K562 (cell line): ENCODE data around the gene GTPBP2. TPM values are rescaled to one million over a fixed set of nuclear protein-coding genes. Genes with fewer than 3 reads are reported as not detected.
A peak's percentile ranks its signal among the peaks of the same experiment; 100 is the strongest.

Source experiments
- BACH1 ChIP-seq: fragments of 200-800 bp; sonication (Bioruptor generic); IDR thresholded peaks from 2 replicates; pipeline ENCODE4 v1.6.1; 2016; ENCODE audit warnings: missing genetic modification characterization, missing compliant biosample characterization
- ELF2 ChIP-seq: fragments of 250-450 bp; sonication (Bioruptor Pico); IDR thresholded peaks from 2 replicates; pipeline ENCODE4 v1.5.0; 2021; ENCODE audit warnings: mild to moderate bottlenecking
- ESRRA ChIP-seq: fragments of 450-650 bp; IDR thresholded peaks from 2 replicates; pipeline ENCODE4 v1.6.1; 2014; ENCODE audit warnings: low read depth, mild to moderate bottlenecking, moderate library complexity, borderline replicate concordance
- FOXK2 ChIP-seq, 2 experiments: fragments of 450-650 bp; IDR thresholded peaks in 1 of 2; conservative IDR thresholded peaks in 1 of 2; 2 replicates each; pipeline ENCODE4 v1.6.1; 2016; ENCODE audit warnings: low read depth in 2 of 2, mild to moderate bottlenecking in 1 of 2
- GABPB1 ChIP-seq: sonication (generic); formaldehyde crosslinking; IDR thresholded peaks from 2 replicates; pipeline ENCODE4 v1.8.0; 2022; ENCODE audit warnings: mild to moderate bottlenecking, missing genetic modification reagents
- GATAD2B ChIP-seq: fragments of 450-650 bp; IDR thresholded peaks from 2 replicates; pipeline ENCODE4 v1.6.1; 2017; ENCODE audit warnings: mild to moderate bottlenecking, borderline replicate concordance
- KLF6 ChIP-seq: fragments of 250-450 bp; sonication (Bioruptor Pico); IDR thresholded peaks from 2 replicates; pipeline ENCODE4 v1.4.0; 2020; ENCODE audit warnings: mild to moderate bottlenecking, moderate library complexity, borderline replicate concordance
- NEUROD1 ChIP-seq: fragments of 150-350 bp; IDR thresholded peaks from 2 replicates; pipeline ENCODE4 v1.6.1; 2014; ENCODE audit warnings: borderline replicate concordance, low read length, low read depth; ENCODE audit not compliant: partially characterized antibody
- NR0B1 ChIP-seq: fragments of 450-650 bp; IDR thresholded peaks from one replicate; pipeline ENCODE4 v1.6.1; 2018; ENCODE audit warnings: mild to moderate bottlenecking, moderate library complexity; ENCODE audit not compliant: partially characterized antibody
- PKNOX1 ChIP-seq: fragments of 450-650 bp; IDR thresholded peaks from 2 replicates; pipeline ENCODE4 v1.6.1; 2016
- POLR3G ChIP-seq: IDR thresholded peaks from 2 replicates; pipeline ENCODE4 v1.6.1; 2011; ENCODE audit not compliant: insufficient read length, insufficient replicate concordance; ENCODE audit errors: extremely low read depth
- RBFOX2 ChIP-seq: fragments of 200-400 bp; formaldehyde crosslinking; IDR thresholded peaks from 2 replicates; pipeline ENCODE4 v1.6.1; 2017; ENCODE audit warnings: low read depth, mild to moderate bottlenecking, low read length, moderate library complexity
- RHOXF2B ChIP-seq: fragments of 250-450 bp; sonication (Bioruptor Pico); conservative IDR thresholded peaks from 2 replicates; pipeline ENCODE4 v1.5.1; 2021
- RNF2 ChIP-seq: sonication (generic); IDR thresholded peaks from 2 replicates; pipeline ENCODE4 v1.6.1; 2016
- SAFB ChIP-seq: fragments of 200-400 bp; formaldehyde crosslinking; IDR thresholded peaks from 2 replicates; pipeline ENCODE4 v1.6.1; 2017; ENCODE audit warnings: low read depth, low read length, borderline replicate concordance
- SMARCA5 ChIP-seq: fragments of 450-650 bp; IDR thresholded peaks from 2 replicates; pipeline ENCODE4 v1.6.1; 2016
- ZNF175 ChIP-seq: fragments of 200-800 bp; sonication (Bioruptor generic); IDR thresholded peaks from 2 replicates; pipeline ENCODE4 v1.6.1; 2016; ENCODE audit warnings: low read depth, mild to moderate bottlenecking, missing genetic modification characterization, missing compliant biosample characterization
- ZNF696 ChIP-seq: fragments of 250-450 bp; sonication (Bioruptor Pico); conservative IDR thresholded peaks from 2 replicates; pipeline ENCODE4 v1.4.0; 2020; ENCODE audit warnings: mild to moderate bottlenecking, moderate library complexity
- ZNF707 ChIP-seq: fragments of 250-450 bp; sonication (Bioruptor Pico); conservative IDR thresholded peaks from 2 replicates; pipeline ENCODE4 v1.8.0; 2022; ENCODE audit warnings: inconsistent platforms, mild to moderate bottlenecking, moderate library complexity
- polyA plus RNA-seq, 8 experiments: library from polyadenylated mRNA; depleted of rRNA in 4 of 8; stranded (reverse) in 5 of 8; unstranded in 3 of 8; fragments of >200 nt; fragmentation: Nextera tagmentation in 2 of 8; fragmentation: Illumina TruSeq in 1 of 8; extraction: Ambion mirVana in 2 of 8; extraction: Trizol in 1 of 8; gene quantifications; 2 replicates each; pipeline versions ENCODE4 v1.2.1 to v1.2.3, GENCODE V29; 2011 to 2014; ENCODE audit warnings: inconsistent platforms in 1 of 8, missing spikeins in 1 of 8
- total RNA-seq, 7 experiments: library from RNA; depleted of rRNA in 6 of 7; stranded (reverse); fragments of >200 nt in 6 of 7; fragmentation: Illumina TruSeq in 2 of 7; extraction: Trizol in 2 of 7; gene quantifications; 2 replicates each; pipeline versions ENCODE4 v1.2.1 to v1.2.3, GENCODE V29; 2011 to 2021; ENCODE audit warnings: low replicate concordance in 1 of 7

The GTPBP2 gene
- total and polyA plus RNA-seq, 9 of the 15 experiments (the other 6 are each of a cell fraction or from before 2014, with no cell fraction given): 48.4 to 196 (median 111) TPM

GRCh38 chr6:43639984-43640800 lies 11.1 kb upstream of the GTPBP2 start (continued):
- TF ChIP-seq GABPB1 (CRISPR knock-in tag) (0 out of 2 replicates have a peak, but pooled peaks have one; percentile 52), SAFB (no peak), ELF2 (CRISPR knock-in tag) (peak; percentile 72), RNF2 (peak; percentile 57; the same call in 1 of the 2 replicates), RBFOX2 (peak; percentile 56; the same call in 1 of the 2 replicates), BACH1 (tag) (no peak), NEUROD1 (no peak), ESRRA (no peak), GATAD2B (no peak), RHOXF2B (CRISPR knock-in tag) (0 out of 2 replicates have a peak, but pooled peaks have one; percentile 73), POLR3G (no peak), KLF6 (CRISPR knock-in tag) (peak; percentile 68; the same call in 1 of the 2 replicates), ZNF696 (CRISPR knock-in tag) (no peak), ZNF707 (CRISPR knock-in tag) (no peak), NR0B1 (no peak), FOXK2 (conservative IDR thresholded peaks at IDR 0.05 in 1 of 2, IDR thresholded peaks at IDR 0.05 in 1 of 2; ENCODE audit: low read depth in 2 of 2) (peak; percentile 43 to 44; a peak in 2 of 4 replicates), SMARCA5 (no peak), ZNF175 (CRISPR knock-in tag) (peak; percentile 78), PKNOX1 (peak; percentile 30; the same call in 1 of the 2 replicates)
